ENCODE results near the gene UBE3B. TPM values are rescaled to one million over a fixed set of nuclear protein-coding genes. Genes with fewer than 3 reads are reported as not detected.
A peak's percentile ranks its signal among the peaks of the same experiment; 100 is the strongest.

Gene UBE3B
- total RNA-seq, 1 experiment from 2014 or later: 23.3 TPM

DNA sequence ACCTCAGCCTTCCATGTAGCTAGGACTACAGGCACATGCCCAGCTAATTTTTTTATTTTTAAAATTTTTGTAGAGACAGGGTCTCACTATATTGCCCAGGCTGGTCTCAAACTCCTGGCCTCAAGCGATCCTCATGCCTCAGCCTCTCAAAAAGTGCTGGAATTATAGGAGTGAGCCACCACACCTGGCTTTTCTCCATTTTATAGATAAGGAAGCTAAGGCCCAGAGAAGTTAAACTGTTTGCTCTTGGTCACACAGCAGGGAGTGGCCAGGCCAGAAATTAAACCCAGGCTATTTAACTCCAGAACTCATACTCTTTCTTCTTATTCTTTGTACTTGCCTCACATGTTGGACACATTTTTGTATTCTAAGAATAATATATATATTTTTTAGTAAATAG, 16.5 kb downstream of the UBE3B start:
- DNase-seq (ENCODE audit: low read depth): no peak

DNA sequence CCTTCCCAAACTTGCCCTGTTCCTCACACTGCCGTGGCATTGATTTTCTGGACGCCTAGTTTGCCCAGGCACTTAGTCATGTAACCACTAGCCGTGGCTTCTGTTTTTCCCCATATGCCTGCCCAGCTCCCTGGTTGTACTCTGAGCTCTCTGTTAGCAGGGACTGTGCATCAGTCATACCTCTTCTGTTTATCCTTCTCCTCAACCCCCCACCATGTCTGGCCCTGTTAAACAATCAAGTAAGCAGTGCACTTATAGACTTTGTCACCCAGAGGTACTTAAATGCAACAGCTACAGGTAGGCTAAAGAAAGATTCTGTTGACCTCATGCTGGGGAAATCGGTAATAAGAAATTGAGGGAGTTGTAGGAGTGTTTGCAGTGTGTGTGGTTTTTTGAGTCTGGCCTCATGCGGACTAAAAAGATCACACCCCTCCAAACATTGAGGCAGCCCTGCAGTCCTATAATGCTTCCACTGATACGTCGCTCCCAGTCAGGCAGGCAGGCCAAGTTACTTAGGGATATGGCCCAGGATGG, 17.0 kb downstream of the UBE3B start:
- DNase-seq (ENCODE audit: low read depth): no peak

DNA sequence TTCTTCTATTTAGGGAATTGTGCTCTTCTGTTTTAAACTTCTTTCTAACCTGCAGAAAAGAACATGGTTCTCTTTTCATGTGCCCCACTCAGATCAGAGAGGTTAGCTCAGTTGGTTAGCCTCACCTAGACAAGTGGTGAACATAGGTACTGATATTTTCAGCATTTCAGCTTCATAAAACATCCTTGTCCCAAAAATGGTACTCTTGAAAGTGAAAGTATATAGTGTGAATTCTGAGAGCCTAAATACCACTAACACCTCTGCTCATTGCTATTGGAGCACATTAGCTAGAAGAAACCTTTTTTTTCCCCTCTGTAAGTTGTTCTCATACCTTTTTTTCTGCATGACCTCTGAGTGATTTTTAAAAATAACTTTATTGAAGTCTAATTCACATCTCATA, 17.6 kb downstream of the UBE3B start:
- no peak for DNase-seq (ENCODE audit: low read depth)

GRCh38 chr12:109496306-109496705, 18.9 kb downstream of the UBE3B start:
- no peak for DNase-seq (ENCODE audit: low read depth)

DNA sequence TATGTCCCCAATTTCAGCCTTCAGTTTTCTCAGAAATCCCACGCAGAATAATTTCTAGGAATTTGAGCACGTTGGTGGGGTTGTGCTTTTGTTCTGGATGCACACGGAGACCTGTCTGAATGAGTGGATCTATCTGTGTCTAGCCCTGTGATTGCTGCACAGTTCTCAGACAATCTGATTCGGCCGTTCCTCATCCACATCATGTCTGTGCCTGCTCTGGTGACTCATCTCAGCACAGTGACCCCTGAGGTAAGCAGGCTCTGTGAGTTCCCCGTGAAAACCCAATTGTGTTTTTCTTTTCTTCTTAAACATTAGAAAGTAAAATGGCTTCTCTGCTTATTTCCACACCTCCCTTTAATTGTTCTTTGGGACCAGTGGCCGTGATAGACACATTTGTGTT, 20.2 kb downstream of the UBE3B start:
- no peak for DNase-seq (ENCODE audit: low read depth)

GRCh38 chr12:109500406-109501185, 23.2 kb downstream of the UBE3B start:
- DNase-seq (ENCODE audit: low read depth): no peak

- DNase-seq (ENCODE audit: low read depth): no peak
Measured at GRCh38 chr12:109501299-109501698, 23.9 kb downstream of the UBE3B start.

- no peak for DNase-seq (ENCODE audit: low read depth)
Measured at GRCh38 chr12:109502332-109502731, 24.9 kb downstream of the UBE3B start.

DNA sequence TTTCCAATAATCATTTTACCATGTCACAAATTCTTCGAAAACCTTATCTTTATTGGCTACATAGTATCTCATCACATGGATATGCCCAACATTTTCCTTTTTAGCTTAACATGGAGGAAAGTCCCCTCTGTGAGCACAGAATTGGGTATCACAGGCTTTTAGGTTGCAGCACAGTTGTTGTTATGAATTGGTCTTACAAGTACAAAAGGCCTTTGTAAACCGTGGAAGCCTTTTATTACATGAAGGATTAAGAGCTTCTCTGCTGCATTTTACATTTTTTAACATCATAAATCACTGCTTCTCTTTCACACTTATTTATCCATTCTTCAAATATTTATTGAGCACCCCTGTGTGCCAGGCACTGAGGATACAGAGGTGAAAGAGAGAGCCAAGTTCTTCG, 26.2 kb downstream of the UBE3B start:
- no peak for DNase-seq (ENCODE audit: low read depth)

DNA sequence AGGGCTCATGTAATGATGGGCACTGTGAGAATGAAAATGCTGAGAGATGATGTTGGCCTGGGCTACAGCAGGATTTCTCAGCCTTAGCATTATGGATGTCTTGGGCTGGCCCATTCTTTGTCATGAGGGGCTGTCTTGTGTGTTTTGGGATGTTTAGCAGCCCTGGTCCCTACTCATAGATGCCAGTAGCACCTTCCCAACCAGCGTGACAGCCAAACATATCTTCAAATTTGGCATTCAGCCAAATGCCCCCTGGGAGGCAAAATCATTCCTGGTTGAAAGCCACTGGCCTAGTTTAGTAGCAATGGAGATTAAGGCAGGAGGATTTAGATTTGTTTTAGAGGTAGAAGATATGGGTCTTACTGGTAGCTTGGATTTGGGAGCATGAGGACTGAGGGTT, 26.6 kb downstream of the UBE3B start:
- DNase-seq (ENCODE audit: low read depth): no peak

DNA sequence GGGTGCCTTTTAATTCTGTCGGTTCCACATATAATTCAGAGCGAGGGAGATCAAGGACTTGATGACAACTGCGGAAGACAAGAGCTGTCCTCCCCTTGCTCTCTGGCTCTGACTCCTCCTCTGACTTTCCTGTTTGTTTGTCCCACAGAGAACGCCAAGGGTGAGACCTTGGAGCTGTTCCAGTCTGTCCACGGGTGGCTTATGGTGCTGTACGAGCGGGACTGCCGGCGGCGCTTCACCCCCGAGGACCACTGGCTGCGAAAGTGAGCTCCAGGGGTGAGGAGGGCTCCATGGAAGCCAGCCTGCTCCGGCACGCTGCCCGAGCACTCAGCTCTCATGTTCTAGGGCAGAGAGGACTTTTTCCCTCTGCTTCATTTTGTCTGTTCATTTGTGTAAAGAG, 32.8 kb downstream of the UBE3B start:
- no peak for DNase-seq (ENCODE audit: low read depth)

- no peak for DNase-seq (ENCODE audit: low read depth)
Measured at GRCh38 chr12:109512608-109513007, 35.2 kb downstream of the UBE3B start.

DNA sequence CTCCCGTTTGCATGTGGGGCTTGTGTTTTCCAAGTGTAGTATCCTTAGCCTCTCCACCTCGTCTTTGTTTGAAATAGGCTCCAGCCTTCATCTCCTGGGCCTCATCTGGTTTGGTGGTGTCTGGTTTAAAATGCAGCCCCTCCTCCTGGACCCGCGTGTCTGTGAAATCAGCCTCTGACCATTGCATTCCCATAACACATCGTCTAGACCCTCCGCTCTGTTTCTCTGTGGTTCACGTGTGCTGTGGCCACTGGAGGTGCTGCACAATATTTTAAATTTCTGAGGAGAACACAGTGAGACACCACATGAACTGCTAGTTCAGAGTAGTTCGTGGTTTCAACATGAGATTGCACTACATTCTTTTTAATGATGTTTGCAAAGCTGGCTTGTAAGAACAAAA, 35.6 kb downstream of the UBE3B start:
- no peak for DNase-seq (ENCODE audit: low read depth)

DNA sequence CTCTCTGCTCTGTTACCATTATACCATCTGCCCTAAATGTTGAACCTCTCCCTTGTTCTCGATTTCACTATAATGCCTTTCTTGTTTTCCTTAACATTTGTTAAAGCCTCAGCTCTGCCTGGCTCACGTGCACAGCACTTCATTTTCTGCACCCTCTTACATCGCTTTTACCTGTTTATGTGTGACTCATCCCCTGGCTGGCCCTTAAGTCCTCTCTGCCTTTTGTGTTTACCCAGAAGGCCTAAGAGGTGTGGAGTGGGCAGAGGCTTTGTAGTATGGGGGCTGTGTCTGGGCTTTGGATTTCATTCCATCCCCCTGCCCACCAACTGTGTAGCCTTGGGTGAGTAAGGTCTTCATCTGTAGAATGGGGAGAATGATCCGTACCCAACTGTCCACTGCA, 36.5 kb downstream of the UBE3B start:
- DNase-seq (ENCODE audit: low read depth): no peak

DNA sequence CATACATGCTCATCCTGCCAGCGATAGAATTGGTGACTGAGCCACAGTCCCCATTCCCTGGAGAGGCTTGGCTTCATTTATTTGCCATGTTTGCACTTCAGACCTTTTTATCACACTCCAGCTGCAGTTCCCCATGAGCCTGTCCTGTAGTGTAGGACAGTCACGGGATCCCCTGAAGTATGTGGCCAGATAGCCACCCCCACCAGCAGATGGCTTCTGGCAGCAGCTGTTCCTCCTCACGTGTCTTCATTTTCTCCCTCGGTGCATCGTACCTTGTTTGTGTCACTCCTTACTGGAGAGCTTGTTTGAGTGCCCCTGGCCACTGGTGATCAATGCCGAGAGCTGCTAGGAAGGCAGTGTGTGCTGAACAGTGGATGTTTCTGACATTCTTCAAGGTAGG, 40.2 kb downstream of the UBE3B start:
- no peak for DNase-seq (ENCODE audit: low read depth)

DNA sequence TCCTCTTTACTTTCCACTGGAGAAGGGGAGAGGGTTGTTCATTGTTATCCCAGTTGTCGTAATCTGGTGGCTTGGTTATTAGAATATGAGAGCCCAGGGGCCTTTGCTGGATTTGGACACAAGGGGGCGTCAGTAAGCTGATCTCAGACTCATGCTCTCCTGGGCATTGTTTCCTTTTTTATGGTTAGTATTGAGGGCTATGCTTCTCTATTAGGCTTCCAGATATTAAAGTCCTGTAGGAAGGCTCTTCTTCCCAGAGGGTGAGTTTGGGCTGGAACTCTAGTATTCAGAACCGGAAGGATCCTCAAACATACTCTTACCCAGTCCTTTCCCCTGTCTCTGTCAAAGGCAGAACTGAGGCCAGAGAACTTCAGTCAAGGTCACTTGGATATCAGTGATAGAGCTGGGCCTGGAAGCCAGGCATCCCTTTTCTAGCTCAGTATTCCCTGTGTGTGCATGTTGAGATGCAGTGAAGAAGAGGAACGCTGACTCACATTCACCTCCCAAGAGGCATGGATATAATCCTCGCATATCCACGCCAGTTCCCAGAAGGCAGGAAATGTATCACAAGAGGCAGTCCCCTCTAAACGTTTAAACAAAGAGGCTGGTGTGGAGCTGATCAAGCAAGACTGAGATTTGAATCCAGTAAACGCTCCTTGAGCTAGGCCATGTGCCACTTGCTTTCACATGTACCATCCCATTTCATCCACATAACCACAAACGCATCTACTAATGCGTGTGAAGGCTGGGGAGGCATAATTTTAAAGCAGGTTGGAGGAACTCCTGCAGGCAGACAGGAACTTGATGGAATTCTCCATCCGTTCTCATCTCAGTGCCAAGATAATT, 41.6 kb downstream of the UBE3B start:
- peak; percentile 56 for DNase-seq (ENCODE audit: low read depth)

DNA sequence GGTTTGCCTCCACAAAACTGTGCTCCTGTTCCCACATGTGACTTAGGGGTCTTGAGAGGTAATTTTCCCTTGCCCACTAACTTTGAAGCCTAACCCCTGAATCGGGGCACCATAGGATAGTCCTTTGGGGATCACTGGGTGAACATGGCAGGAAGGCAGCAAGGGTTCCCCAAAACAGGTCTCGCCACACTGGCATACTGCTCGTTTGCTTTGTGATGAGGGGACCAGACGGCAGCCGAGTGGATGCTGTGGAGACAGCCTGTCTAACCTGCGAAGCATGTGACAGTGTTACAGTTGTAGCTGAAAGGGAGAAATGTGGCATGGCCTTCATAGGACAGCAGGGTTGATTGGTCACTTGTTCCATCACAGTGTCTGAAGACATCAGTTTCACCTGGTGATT, 42.4 kb downstream of the UBE3B start:
- no peak for DNase-seq (ENCODE audit: low read depth)

GRCh38 chr12:109521831-109522230, 44.4 kb downstream of the UBE3B start:
- DNase-seq (ENCODE audit: low read depth): no peak

DNA sequence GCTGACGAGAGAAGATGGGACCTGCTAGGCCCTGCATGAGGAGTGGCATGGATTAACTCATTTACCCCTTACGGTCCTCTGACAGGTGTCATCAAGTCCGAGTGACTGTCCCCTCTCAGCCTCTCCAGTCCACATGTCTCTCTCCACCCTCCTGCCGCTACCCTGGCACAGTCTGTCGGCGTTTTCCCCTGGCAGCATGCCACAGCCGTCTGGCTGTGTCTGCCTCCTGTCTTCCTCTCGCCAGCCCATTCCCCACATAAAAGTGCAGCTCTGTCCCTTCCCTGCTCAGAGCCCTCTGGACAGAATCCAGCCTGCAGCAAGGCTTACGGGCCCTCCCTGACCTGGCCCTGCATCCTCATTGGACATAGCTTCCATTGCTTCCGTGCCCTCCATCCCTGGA, 45.6 kb downstream of the UBE3B start:
- DNase-seq (ENCODE audit: low read depth): no peak

- DNase-seq (ENCODE audit: low read depth): no peak
Measured at GRCh38 chr12:109523504-109523903, 46.1 kb downstream of the UBE3B start.

- no peak for DNase-seq (ENCODE audit: low read depth)
Measured at GRCh38 chr12:109524466-109525278, 47.2 kb downstream of the UBE3B start.

GRCh38 chr12:109525279-109525585, 47.8 kb downstream of the UBE3B start:
- DNase-seq (ENCODE audit: low read depth): no peak
